T-helper 1 cell treated with Interleukin-12 subunit alpha and Interleukin-12 subunit beta and Interleukin-4 antibody, amounts not matched to agents 30 ng/mL and 1 ng/mL, for 36 hours (primary cell): ENCODE results near the gene MAML3. TPM values are rescaled to one million over a fixed set of nuclear protein-coding genes. Genes with fewer than 3 reads are reported as not detected.

ENCODE experiments used
- intact Hi-C: fragments of 100-400 bp; cut with micrococcal nuclease; formaldehyde crosslinking; loops from one replicate; pipeline ENCODE4 v1.15.1; 2024
- total RNA-seq: library from RNA; stranded (reverse); gene quantifications from 2 replicates; pipeline ENCODE4 v1.2.3, GENCODE V29; 2022

MAML3 gene
- total RNA-seq, 1 donor from 2014 or later, result 0.83 TPM

DNA sequence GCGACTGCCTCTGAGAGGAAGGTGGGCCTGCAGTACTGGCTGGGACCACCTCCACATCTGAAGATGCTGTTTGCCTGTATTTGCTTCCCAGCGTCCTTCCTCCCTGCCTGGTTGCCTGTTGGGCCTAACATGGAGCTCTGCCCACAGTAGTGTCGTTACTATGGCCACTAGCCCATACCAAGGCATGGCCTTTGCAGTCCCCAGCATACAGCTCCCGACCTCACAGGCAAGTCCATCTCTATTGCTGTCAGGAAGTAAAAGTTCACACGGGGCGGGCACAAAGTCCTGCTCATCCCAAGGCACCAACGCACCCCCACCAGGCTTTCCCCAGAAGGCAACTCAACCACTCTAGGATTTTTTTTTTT lies 71.6 kb downstream of the MAML3 start:
- intact Hi-C loops, result no loop called here

DNA sequence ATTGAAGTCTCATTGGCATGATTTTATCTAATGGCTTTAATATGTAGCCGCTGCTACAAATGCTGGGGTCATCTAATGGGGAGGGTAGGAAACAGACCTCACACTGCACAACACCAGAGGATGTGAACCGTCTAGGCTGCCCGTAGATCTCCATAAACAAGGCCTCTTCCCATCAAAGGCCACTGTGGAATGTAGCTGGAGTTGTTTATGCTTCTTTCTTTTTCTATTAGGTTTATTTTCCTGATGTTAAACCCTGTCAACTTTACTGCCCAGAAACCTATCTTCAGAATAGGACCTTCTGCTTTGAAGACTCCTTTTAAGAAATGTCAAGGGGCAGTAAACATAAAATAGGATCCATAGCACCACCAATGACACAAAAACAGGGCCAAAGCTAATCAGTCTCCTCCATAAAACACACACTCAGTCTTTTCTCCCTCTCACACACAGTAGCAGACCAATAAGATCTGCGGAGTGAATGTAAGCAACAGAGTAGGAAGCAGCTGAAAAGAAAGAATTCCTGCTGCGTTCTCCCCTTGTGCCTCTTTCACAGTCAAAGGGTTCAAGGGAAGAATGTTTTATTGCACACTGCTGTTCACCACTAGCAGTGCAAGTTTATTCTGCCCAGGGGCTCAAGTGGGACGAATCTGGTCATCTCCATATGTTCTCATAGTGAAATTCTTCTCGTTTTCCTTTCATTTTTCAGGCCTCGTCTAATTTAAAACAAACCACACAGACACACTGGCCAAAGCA lies 72.2 kb downstream of the MAML3 start:
- intact Hi-C loops, result no loop called here

DNA sequence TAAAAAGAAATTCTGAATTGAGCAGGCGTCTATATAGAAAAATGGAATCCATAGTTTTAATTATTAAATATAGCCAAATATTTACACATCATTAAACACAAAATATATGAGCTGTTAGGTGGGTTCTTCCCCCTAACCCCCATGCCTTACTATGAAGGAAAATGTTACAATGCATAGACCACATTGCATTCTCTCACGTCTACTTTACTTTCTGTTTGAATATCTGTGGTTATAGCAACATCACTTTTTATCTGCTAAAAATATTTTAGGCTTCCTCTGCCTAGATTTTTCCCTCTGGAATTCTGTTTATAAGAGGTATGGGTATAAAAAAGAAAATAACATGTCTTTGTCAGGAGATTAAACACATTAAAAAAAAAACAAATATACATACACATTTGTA lies 73.1 kb downstream of the MAML3 start:
- intact Hi-C loops, result no loop called here

DNA sequence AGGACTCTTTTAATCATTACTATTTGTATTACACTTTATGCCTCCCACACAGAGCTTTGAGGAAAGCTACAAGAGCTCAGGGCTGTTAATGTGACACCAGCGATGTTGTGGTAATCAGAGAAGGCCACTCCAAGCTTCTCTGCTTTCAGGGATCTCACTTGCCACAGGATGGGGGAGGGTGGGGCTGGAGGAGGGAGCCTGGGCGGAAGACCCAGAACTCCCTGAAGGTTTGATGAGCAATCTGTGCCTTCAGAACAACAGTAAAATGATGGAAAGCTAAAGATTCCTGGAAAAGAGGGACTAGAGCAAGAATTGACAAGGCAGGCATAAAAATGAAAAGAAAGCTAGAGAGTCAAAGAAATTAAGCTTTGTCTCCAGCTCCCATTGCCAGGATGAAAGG lies 75.6 kb downstream of the MAML3 start:
- intact Hi-C loops, result loop anchor here (1.0 kb wide), 1 partner anchor 8 kb away; no protein-coding TSS in a partner anchor

DNA sequence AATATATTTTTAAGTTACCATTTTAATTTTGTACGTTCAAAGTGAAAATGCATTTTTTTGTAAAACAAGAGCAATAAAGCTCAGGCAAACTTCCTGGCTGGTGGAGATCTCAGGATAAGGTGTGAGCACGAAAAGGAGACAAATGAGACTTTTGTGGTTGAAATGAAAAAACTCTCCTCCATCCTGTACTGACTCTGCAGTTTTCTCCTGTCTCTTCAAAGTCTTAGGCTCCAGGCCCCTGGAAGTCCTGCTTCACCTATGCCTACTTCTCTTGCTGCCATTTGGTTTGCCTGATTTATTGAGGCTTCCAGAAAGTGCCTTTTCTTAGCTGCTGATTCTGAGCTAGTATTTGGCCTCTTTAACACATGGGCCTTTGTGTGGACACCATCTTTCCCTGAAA lies 77.7 kb downstream of the MAML3 start:
- intact Hi-C loops, result loop anchor here (1.0 kb wide), 1 partner anchor 18 kb away; no protein-coding TSS in a partner anchor

DNA sequence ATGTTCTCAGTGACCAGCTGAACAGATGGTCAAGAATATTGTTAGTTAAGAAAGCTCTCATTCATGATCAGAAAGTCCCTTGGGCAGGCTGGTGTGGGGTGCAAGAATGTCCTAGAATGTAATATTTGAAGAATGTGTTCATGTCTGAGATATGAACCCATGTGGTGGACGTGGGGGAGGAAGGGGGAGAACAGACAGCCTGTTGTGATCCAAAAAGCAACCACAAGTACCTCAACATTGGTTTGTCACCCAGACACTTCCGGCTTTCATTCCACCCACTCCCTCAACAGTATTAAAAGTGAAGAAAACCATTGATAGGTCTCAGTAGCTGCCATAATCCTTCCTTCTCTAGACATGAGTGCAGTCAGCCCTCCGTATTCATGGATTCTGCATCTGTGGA lies 82.2 kb downstream of the MAML3 start:
- intact Hi-C loops, result loop anchor here (1.0 to 5.0 kb wide), 6 partner anchors 23 to 415 kb away; partner anchors contain the start of gene SCOC

DNA sequence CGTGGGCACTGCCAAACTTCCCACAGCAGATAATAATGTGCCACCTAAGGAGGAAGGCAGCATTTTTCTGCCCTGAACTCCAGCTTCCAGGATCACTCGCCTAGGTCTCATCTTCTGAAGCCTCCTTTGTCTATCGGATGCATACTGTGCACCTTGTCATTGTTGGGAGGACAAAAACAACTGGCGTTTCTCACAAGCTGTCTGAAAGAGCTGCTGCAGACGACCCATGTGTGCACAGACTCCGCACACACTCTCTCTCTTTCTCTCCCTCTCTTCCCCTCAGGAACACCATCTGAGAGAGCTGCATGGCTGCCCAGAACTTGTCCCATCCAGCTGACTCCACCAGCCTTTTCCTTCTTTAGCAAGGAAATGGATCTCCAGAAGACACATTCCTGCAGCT lies 83.0 kb downstream of the MAML3 start:
- intact Hi-C loops, result loop anchor here (1.0 to 5.0 kb wide), 7 partner anchors 7 to 414 kb away; partner anchors contain the start of gene SCOC

DNA sequence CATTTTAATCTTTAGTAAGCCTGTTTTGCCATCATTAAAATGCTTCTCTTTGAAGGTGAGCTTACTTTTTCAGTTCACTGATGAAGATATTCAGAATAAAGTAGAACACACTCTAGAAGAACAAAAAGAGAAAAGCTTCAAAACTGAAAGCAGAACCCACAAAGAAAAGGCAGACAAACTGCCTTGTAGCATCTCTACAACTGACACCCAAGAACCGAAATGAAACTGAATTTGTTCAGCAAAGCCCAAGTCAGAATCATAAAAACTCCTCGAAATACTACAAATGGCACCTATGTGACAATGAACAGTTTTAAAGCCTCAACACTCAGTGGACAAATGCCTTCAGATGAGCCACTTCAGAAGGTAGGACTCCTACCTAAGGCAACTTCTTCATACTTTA lies 83.6 kb downstream of the MAML3 start:
- intact Hi-C loops, result loop anchor here (1.0 to 5.0 kb wide), 6 partner anchors 8 to 413 kb away; partner anchors contain the start of gene SCOC

DNA sequence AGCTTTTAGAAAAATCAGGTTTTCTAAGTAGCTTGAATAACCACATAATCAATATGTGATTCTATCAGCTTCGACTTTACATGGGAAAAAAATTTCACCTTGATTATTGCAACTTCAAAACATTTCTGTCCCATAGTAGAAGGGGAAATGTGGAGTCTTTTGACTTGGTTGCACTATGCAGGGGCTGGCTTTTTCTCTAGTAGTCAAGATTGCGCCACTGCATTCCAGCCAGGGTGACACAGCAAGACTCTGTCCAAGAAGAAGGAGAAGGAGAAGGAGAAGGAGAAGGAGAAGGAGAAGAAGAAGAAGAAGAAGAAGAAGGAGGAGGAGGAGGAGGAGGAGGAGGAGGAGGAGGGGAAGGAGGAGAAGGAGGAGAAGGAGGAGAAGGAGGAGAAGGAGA lies 84.9 kb downstream of the MAML3 start:
- intact Hi-C loops, result no loop called here

DNA sequence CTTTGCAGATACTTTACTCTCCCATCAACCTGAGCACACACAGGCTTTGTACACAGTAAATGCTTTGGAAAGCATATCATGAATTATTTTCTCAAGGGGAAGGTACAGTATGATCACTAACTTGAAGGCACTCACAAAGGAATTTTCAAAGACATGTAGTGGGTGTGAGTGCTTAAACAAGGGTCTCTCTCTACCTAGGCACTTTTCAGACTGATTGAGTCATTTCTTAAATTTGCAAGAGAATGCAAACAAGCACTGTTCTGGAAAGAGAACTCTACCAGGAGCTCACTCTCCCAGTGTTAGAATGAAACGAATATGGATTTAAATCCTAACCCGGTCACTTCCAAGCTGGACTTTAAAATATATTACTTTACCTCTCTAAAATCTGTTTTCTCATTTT lies 85.7 kb downstream of the MAML3 start:
- intact Hi-C loops, result no loop called here

DNA sequence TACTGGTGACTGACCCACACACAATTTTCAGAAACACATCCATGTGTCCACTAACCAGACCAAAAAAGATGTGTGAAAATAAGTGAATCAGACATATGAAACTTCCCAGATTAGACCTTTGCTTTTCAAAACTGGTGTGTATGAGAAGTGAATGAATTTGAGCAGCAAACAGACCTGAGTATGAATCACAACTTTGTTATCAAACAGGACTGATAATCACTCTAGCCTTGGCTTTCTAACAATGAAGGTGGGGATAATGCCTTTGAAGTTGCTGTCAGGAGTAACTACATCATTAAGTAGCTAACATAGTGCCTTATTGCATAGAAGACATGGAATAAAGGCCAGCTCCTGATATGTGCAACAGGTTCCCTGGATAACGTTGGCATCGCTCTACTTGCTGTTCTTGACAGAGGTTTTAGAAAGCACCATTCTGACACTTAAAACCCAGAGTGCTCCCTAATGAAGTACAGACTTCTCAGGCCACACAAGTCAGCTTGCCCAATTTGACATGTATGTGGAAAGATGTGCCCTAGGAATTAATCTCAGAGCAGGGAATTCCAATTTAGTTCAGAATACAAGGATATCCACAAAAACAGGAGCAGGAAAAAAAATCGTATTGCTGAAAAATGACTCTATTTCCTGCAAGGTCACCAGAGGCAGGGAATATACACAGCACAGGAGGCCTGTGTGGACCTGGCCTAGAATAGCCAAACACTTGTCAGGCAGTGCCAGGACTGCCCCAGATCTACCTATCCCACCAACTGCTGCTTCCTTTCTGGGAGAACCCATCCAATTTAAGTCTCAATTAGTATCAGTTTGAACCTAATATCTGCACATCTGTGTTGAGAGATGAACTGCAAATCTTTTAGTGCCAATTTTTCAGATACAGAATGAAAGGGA lies 87.7 kb downstream of the MAML3 start:
- intact Hi-C loops, result no loop called here

DNA sequence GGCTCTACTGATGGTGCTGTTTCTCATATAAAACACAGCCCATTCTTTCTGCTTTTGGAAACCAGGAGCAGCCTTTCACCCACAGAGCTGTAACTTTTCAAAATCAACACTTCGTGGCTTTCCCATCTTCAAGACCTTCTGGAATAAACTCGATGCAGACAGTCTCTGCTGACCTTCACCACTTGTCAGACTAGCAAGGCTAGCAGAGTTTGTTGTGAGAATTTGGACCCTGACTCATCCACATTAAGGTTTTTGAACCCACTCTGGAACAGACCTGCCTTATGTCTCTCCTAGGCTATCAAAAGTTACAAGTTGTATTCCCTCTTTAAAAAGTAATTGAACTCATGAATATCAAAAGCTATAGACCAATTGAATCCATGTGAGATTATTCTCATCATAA lies 88.6 kb downstream of the MAML3 start:
- intact Hi-C loops, result no loop called here

DNA sequence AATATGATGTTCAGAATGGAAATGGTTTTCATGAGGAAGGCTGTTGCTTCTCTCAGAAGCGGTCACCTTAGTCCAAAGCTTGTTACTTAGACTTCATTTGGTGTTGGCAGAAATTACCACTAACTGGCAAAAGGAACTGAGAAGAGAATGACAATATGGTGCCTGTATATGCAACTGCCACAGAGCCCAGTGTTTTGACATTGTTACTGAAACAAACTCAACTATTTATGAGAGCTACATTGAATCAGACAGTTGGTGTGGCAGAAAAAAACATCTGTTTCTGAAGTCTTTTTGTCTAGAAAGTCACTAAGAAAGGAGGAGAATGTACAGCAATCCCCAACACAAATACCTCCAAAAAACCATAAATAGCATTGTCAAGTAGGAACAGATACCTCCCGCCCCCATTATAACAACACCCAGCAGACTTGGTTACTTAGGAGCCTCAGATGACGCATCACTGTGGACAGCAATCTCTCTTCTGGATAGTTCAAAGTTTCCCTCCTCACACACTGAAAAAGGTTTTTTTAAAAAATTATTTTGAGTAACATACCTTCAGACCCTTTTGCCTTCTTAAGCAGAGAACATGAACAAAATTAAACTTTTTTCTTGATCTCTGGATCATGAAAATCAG lies 92.2 kb downstream of the MAML3 start:
- intact Hi-C loops, result no loop called here

DNA sequence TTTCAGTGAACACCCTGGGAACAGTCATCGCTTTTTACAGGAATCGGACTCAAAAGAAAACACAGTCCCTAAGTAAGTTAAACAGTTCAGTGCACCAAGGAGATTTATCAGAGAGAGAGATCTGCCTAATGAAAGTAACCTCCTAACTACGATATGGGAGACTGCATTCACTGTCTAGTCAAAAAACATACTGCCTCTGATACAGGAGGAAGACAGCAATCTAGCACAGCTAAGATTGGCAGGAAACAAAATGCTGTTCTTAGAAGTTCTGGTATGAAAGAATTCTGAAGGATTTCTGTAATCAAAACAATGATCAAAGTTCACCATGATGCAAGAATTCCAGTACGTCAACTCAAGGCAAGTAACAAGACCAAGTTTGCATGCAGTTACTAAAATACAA lies 92.8 kb downstream of the MAML3 start:
- intact Hi-C loops, result no loop called here

DNA sequence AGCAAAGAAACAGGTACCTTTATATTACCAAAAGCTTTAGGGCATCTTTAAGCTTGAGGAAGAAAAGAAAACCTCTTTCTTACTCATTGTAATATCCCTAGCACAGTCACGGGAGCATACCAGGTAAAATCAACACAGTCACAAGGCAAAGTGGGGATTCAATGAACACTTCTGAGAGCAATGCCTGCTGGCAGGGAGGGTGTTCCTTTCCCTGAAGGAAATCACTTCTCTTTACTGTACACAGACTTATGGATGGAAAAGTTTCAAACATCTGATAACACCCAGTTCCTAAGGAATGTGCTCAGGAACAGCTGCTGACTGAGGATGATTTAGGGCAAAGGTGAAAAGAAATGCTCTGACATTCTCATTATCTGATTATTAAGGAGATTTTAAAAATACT lies 94.8 kb downstream of the MAML3 start:
- intact Hi-C loops, result loop anchor here (5.0 kb wide), 1 partner anchor 463 kb away; the partner anchor contains the start of gene ELMOD2

DNA sequence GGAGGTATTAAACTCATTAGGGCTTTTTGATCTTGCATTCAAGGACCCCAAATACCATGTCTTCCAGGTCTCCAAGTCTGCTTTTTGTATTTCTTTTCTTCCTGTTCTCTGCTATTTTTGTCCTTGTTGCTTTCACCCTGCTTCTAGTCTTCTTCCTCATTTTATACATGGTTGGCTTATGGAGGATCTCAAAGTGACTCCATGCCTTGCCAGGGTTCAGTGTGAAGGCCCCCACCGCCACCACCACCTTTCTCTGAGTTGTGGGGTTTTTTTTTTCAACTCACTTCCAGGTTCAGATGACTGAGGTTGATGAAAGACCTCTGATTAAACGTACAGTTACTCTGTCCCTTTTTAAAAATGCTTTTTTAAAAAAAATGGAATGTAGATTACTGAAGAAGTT lies 96.3 kb downstream of the MAML3 start:
- intact Hi-C loops, result loop anchor here (5.0 kb wide), 1 partner anchor 465 kb away; the partner anchor contains the start of gene ELMOD2

DNA sequence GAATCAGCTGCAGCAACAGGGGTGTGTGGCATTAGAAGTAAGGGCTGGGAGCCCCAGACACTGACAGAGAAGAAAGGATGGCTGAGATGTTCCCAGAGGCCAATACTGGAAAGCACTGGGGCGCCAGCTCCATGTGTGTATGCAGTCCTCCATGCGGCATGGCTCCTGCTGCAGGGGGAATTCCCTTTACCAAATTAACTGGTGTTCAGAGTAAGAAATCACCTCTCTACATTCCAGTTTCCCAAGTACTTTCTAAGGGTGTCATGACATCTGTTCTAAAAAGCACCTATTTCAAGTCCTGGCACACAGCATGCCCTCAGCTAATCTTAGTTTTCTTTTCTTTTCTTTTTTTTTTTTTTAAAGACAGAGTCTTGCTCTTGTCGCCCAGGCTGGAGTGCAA lies 98.0 kb downstream of the MAML3 start:
- intact Hi-C loops, result loop anchor here (5.0 kb wide), 1 partner anchor 466 kb away; the partner anchor contains the start of gene ELMOD2

DNA sequence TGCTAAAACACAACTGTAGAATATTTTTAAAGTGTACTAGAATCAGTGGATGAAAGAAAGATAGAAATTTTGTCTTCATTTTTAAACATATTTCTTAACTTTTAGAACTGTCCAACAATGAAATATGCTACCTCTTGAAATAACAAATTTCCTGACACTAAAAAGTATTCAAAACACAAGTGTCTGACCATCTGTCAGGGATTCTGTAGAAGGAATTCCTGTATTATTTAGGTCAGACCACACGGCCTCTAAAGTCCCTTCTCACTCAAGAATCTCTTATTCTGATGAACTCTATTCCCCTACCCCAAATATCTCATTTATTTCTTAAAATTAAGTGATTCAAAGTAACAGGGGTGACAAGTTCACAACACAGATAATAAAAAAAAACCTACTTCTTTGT lies 99.1 kb downstream of the MAML3 start:
- intact Hi-C loops, result loop anchor here (5.0 kb wide), 2 partner anchors 398 to 467 kb away; partner anchors contain the start of gene ELMOD2

DNA sequence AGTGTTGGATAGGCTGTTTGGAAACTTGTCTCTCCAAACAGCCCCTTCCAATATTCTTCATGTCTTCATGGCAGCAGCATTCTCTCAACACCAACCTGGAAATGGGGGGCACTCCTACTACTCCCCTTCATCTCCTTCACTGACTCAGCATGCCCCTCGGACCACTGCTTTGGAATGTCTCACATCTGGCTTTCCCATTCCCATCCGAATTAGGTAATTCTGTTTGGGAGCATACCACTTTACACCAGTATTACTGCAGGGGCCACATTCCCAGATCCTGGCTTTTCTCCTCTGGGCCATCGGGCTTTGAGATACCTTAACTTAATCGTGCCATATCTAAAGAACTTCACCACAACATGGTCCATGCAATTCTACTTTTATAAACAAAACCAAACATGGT lies 100.8 kb downstream of the MAML3 start:
- intact Hi-C loops, result loop anchor here (5.0 kb wide), 1 partner anchor 396 kb away; no protein-coding TSS in a partner anchor

DNA sequence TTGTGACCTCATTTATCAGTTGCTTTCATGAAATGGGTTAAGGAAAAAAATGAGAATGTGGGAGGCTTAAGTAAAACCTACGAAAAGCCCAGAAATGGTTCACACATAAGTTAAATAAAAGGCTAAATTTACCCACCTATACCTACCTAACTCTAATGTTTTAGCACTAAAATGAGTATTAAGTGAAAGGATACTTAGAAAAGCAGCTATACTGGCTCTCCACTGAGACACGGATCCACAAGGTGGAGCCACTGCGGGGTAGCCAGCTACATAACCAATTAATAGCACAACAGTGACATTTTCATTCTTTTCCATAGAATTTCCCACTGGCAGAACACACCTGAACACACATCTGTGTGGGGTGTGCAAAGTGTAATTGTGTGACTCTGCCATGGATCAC lies 101.9 kb downstream of the MAML3 start:
- intact Hi-C loops, result loop anchor here (1.0 to 5.0 kb wide), 4 partner anchors 44 to 395 kb away; no protein-coding TSS in a partner anchor
